Trophoblast cell (in vitro differentiated cells and primary cell): ENCODE data around the gene OXT.
A peak's percentile ranks its signal among the peaks of the same experiment; 100 is the strongest.

Experiments used
- DNase-seq, 2 donors: peaks; one replicate each; pipeline ENCODE4 v3.0.0-alpha.2; 2016
- H2AFZ ChIP-seq: 2 replicates; pipeline ENCODE4 v1.6.1; 2013; ENCODE audit warnings: low read length, moderate library complexity, mild to moderate bottlenecking; ENCODE audit not compliant: insufficient read depth, poor library complexity
- H2AK5ac ChIP-seq: 2 replicates; pipeline ENCODE4 v1.6.1; 2013; ENCODE audit warnings: mild to moderate bottlenecking, low read length
- H2BK120ac ChIP-seq: 2 replicates; pipeline ENCODE4 v1.6.1; 2013; ENCODE audit warnings: low read length, mild to moderate bottlenecking, moderate library complexity; ENCODE audit not compliant: insufficient read depth, poor library complexity
- H2BK12ac ChIP-seq: 2 replicates; pipeline ENCODE4 v1.6.1; 2013; ENCODE audit warnings: mild to moderate bottlenecking, low read length, moderate library complexity
- H2BK5ac ChIP-seq: 2 replicates; pipeline ENCODE4 v1.6.1; 2013; ENCODE audit warnings: low read length, low read depth, moderate library complexity, mild to moderate bottlenecking; ENCODE audit not compliant: poor library complexity
- H3K14ac ChIP-seq: 2 replicates; pipeline ENCODE4 v1.6.1; 2013; ENCODE audit warnings: mild to moderate bottlenecking, low read length
- H3K18ac ChIP-seq: 2 replicates; pipeline ENCODE4 v1.6.1; 2013; ENCODE audit warnings: mild to moderate bottlenecking, low read length
- H3K23ac ChIP-seq: 2 replicates; pipeline ENCODE4 v1.6.1; 2013; ENCODE audit warnings: low read length
- H3K27ac ChIP-seq: 2 replicates; pipeline ENCODE4 v1.5.1; 2013; ENCODE audit warnings: low read depth, mild to moderate bottlenecking, inconsistent platforms, low read length, moderate library complexity
- H3K27me3 ChIP-seq: 2 replicates; pipeline ENCODE4 v1.6.1; 2013; ENCODE audit warnings: inconsistent platforms, mild to moderate bottlenecking, low read length, moderate library complexity; ENCODE audit not compliant: insufficient read depth
- H3K36me3 ChIP-seq, 2 experiments: 1 replicate in 1 of 2; 2 replicates in 1 of 2; pipeline ENCODE4 v1.6.1; 2013; ENCODE audit warnings: low read length in 2 of 2, mild to moderate bottlenecking in 2 of 2, moderate library complexity in 1 of 2; ENCODE audit not compliant: insufficient read depth in 2 of 2, control insufficient read depth in 1 of 2
- H3K4ac ChIP-seq: 2 replicates; pipeline ENCODE4 v1.6.1; 2013; ENCODE audit warnings: low read depth, mild to moderate bottlenecking, low read length, moderate library complexity
- H3K4me1 ChIP-seq, 2 experiments: 1 replicate in 1 of 2; 2 replicates in 1 of 2; pipeline ENCODE4 v1.6.1; 2013; ENCODE audit warnings: low read length in 2 of 2, mild to moderate bottlenecking in 2 of 2, moderate library complexity in 1 of 2; ENCODE audit not compliant: insufficient read depth in 2 of 2, control insufficient read depth in 1 of 2
- H3K4me2 ChIP-seq: 2 replicates; pipeline ENCODE4 v1.6.1; 2013; ENCODE audit warnings: inconsistent platforms, mild to moderate bottlenecking, low read length, moderate library complexity
- H3K4me3 ChIP-seq: 2 replicates; pipeline ENCODE4 v1.5.1; 2013; ENCODE audit warnings: mild to moderate bottlenecking, low read depth, low read length, inconsistent platforms
- H3K79me1 ChIP-seq: one replicate; pipeline ENCODE4 v1.6.1; 2013; ENCODE audit warnings: low read length
- H3K79me2 ChIP-seq: 2 replicates; pipeline ENCODE4 v1.6.1; 2013; ENCODE audit warnings: low read length, mild to moderate bottlenecking; ENCODE audit not compliant: control insufficient read depth, insufficient read depth, poor library complexity
- H3K9ac ChIP-seq: 2 replicates; pipeline ENCODE4 v1.6.1; 2013; ENCODE audit warnings: mild to moderate bottlenecking, low read length
- H3K9me3 ChIP-seq: 2 replicates; pipeline ENCODE4 v1.6.1; 2013; ENCODE audit warnings: low read depth, mild to moderate bottlenecking, control low read depth, inconsistent platforms, low read length; ENCODE audit not compliant: insufficient read depth
- H4K12ac ChIP-seq: 2 replicates; pipeline ENCODE4 v1.6.1; 2013; ENCODE audit warnings: low read depth, mild to moderate bottlenecking, low read length, moderate library complexity
- H4K8ac ChIP-seq: 2 replicates; pipeline ENCODE4 v1.6.1; 2013; ENCODE audit warnings: low read depth, mild to moderate bottlenecking, low read length, moderate library complexity
- H4K91ac ChIP-seq: one replicate; pipeline ENCODE4 v1.6.1; 2013; ENCODE audit warnings: low read depth, mild to moderate bottlenecking, low read length, moderate library complexity
- WGBS: extraction: QIAGEN DNeasy Blood & Tissue Kit; methylation state at CpG from one replicate; pipeline ENCODE4 v1.1.7; 2013; ENCODE audit warnings: missing lambda C conversion rate; ENCODE audit not compliant: insufficient read length, insufficient coverage; ENCODE audit errors: extremely low coverage; 5-methylcytosine and 5-hydroxymethylcytosine counted together

The OXT gene

DNA sequence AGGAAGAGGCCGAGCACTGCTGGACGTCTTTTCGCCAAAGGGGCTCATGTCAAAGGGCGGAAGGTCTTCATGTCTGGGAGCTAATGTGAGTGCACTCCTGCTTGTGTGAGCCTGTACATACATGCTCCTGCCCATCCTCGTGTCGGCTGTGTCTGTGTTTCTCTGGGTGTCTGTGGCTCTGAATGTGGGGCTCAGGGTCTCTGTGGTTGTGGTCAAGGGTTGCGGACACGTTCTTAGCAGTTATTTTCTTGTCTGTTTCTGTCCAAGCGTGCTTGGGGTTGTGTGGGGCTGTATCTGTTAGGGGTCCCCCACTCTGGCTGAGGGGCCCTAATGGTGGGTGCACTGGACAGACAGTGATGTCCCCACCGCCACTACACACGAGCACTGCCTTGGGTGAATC, 10.2 kb downstream of the OXT start:
- H2BK5ac ChIP-seq = no peak overlapping the region
- H2AFZ ChIP-seq = no peak overlapping the region
- no peak overlapping the region for H4K91ac ChIP-seq
- no peak overlapping the region for H3K18ac ChIP-seq
- no peaks in the 10 kb centered on the region for H3K36me3 ChIP-seq
- H3K4me1 ChIP-seq = peaks cover 0 to 13% of the 10 kb centered on the region in 2 experiments
- no peak overlapping the region for H3K4ac ChIP-seq
- no peak overlapping the region for H2BK12ac ChIP-seq
- peaks cover 5% of the 10 kb centered on the region for H3K9me3 ChIP-seq
- no peak overlapping the region for H3K27ac ChIP-seq
- H2AK5ac ChIP-seq = no peak overlapping the region
- no peak overlapping the region for H4K12ac ChIP-seq
- WGBS = no CpG with 5 or more reads among the region's 11 CpGs
- H3K4me2 ChIP-seq = no peak overlapping the region
- no peaks in the 10 kb centered on the region for H3K79me2 ChIP-seq
- no peaks in the 10 kb centered on the region for H3K79me1 ChIP-seq
- no peak overlapping the region for H3K14ac ChIP-seq
- no peak for DNase-seq
- no peak overlapping the region for H2BK120ac ChIP-seq
- H3K9ac ChIP-seq = no peak overlapping the region
- H3K27me3 ChIP-seq = peaks cover 37% of the 10 kb centered on the region
- H3K23ac ChIP-seq = no peak overlapping the region
- no peak overlapping the region for H3K4me3 ChIP-seq
- H4K8ac ChIP-seq = no peak overlapping the region

GRCh38 chr20:3082306-3082951, 11.0 kb downstream of the OXT start:
- H3K79me1 ChIP-seq = no peaks in the 10 kb centered on the region
- no peak overlapping the region for H3K9ac ChIP-seq
- no peak overlapping the region for H3K27ac ChIP-seq
- no peak overlapping the region for H4K8ac ChIP-seq
- H3K4ac ChIP-seq = no peak overlapping the region
- H3K79me2 ChIP-seq = no peaks in the 10 kb centered on the region
- no peak overlapping the region for H3K4me3 ChIP-seq
- no peak overlapping the region for H2AFZ ChIP-seq
- no peak overlapping the region for H2BK120ac ChIP-seq
- no peak overlapping the region for H2BK5ac ChIP-seq
- no peak overlapping the region for H2BK12ac ChIP-seq
- H3K27me3 ChIP-seq = peaks cover 37% of the 10 kb centered on the region
- peaks cover 0 to 13% of the 10 kb centered on the region in 2 experiments for H3K4me1 ChIP-seq
- peak in 1 of 2 donors; percentile 6 for DNase-seq
- H3K36me3 ChIP-seq = no peaks in the 10 kb centered on the region
- H2AK5ac ChIP-seq = no peak overlapping the region
- no peak overlapping the region for H3K18ac ChIP-seq
- no CpG with 5 or more reads among the region's 71 CpGs for WGBS
- no peak overlapping the region for H3K23ac ChIP-seq
- no peak overlapping the region for H4K91ac ChIP-seq
- peak overlapping the region; percentile 57 for H3K4me2 ChIP-seq
- no peak overlapping the region for H3K14ac ChIP-seq
- no peak overlapping the region for H4K12ac ChIP-seq
- peaks cover 5% of the 10 kb centered on the region for H3K9me3 ChIP-seq

- Histone ChIP-seq H2BK120ac (no peak overlapping the region), H3K9me3 (peaks cover 5% of the 10 kb centered on the region), H3K9ac (no peak overlapping the region), H3K27me3 (peaks cover 37% of the 10 kb centered on the region), H3K4me3 (peak overlapping the region; percentile 26), H3K4me1 (peaks cover 0 to 13% of the 10 kb centered on the region in 2 experiments), H2AFZ (no peak overlapping the region), H4K12ac (no peak overlapping the region), H3K23ac (no peak overlapping the region), H3K79me1 (no peaks in the 10 kb centered on the region), H2BK5ac (no peak overlapping the region), H4K91ac (no peak overlapping the region), H3K4ac (no peak overlapping the region), H3K79me2 (no peaks in the 10 kb centered on the region), H2AK5ac (no peak overlapping the region), H3K18ac (no peak overlapping the region), H3K27ac (no peak overlapping the region), H4K8ac (no peak overlapping the region), H3K36me3 (no peaks in the 10 kb centered on the region), H3K14ac (no peak overlapping the region), H3K4me2 (peak overlapping the region; percentile 54), H2BK12ac (no peak overlapping the region)
- DNase-seq = no peak
- no CpG with 5 or more reads among the region's 76 CpGs for WGBS
These were observed 11.8 kb downstream of the OXT start for GRCh38 chr20:3082955-3083952.

- H3K23ac ChIP-seq = no peak within 1 kb of the TSS
- H3K36me3 ChIP-seq = no peaks in the 10 kb centered on the region
- no peak for DNase-seq
- H2BK12ac ChIP-seq = no peak within 1 kb of the TSS
- H2BK5ac ChIP-seq = no peak within 1 kb of the TSS
- H3K4me3 ChIP-seq = peak within 1 kb of the TSS; percentile 4
- no peak within 1 kb of the TSS for H3K14ac ChIP-seq
- H3K4me2 ChIP-seq = peak within 1 kb of the TSS; percentile 54
- H2AFZ ChIP-seq = no peak within 1 kb of the TSS
- H4K12ac ChIP-seq = no peak within 1 kb of the TSS
- no peak within 1 kb of the TSS for H4K8ac ChIP-seq
- peaks cover 0 to 13% of the 10 kb centered on the region in 2 experiments for H3K4me1 ChIP-seq
- no peak within 1 kb of the TSS for H3K27ac ChIP-seq
- peaks cover 37% of the 10 kb centered on the region for H3K27me3 ChIP-seq
- no peak within 1 kb of the TSS for H2AK5ac ChIP-seq
- H3K79me2 ChIP-seq = no peaks in the 10 kb centered on the region
- H3K9ac ChIP-seq = no peak within 1 kb of the TSS
- no peak within 1 kb of the TSS for H3K4ac ChIP-seq
- H3K18ac ChIP-seq = no peak within 1 kb of the TSS
- WGBS = no CpG with 5 or more reads among the region's 28 CpGs
- no peak within 1 kb of the TSS for H4K91ac ChIP-seq
- H2BK120ac ChIP-seq = no peak within 1 kb of the TSS
- H3K9me3 ChIP-seq = peaks cover 5% of the 10 kb centered on the region
- no peaks in the 10 kb centered on the region for H3K79me1 ChIP-seq
These were observed 13.0 kb downstream of the OXT start, which contains the start of gene AVP for GRCh38 chr20:3084283-3084985. AVP (minus strand) TSS chr20:3084724; CDS start chr20:3084674, 50 bp downstream.
